Lower leg skin (tissue), 3 donors: ENCODE data around the gene KCNV2.

Experiments
- CTCF ChIP-seq, 3 donors: fragments of 450-650 bp; IDR thresholded peaks; one replicate each; pipeline ENCODE4 v1.5.1; 2016; ENCODE audit warnings: antibody characterized with exemption in 3 of 3, mild to moderate bottlenecking in 3 of 3, moderate library complexity in 2 of 3
- POLR2A ChIP-seq, 2 donors: fragments of 450-650 bp; IDR thresholded peaks; one replicate each; pipeline ENCODE4 v1.6.1; 2016 to 2017; ENCODE audit warnings: antibody characterized with exemption in 2 of 2, mild to moderate bottlenecking in 1 of 2, moderate library complexity in 1 of 2

- TF ChIP-seq POLR2A (IDR thresholded peaks at IDR 0.05) (no peak), CTCF (IDR thresholded peaks at IDR 0.05) (no peak)
Observed at GRCh38 chr9:2726650-2727340, 9.5 kb downstream of the KCNV2 start.
